Measurements from ENCODE around the gene XPR1. TPM values are rescaled to one million over a fixed set of nuclear protein-coding genes. Genes with fewer than 3 reads are reported as not detected.
A peak's percentile ranks its signal among the peaks of the same experiment; 100 is the strongest.

XPR1 gene
- total and polyA plus RNA-seq, 2 of the 8 experiments (the other 6 are each of a cell fraction or from before 2014, with no cell fraction given) = 28.6 to 43.9 TPM

- ChIA-PET CTCF (ENCODE audit: partially characterized antibody) (interaction anchor here (0.6 to 4.2 kb wide), 18 partner anchors 9 to 439 kb away, joined by 3 to 28 read pairs (median 4); no protein-coding TSS in a partner anchor), POLR2A (ENCODE audit: partially characterized antibody) (interaction anchor here (1.0 to 2.3 kb wide), 3 partner anchors 8 to 19 kb away, joined by 3 to 8 read pairs (median 4); no protein-coding TSS in a partner anchor)
- H3K14ac ChIP-seq (ENCODE audit: insufficient read length) = no peak overlapping the region
- no peak overlapping the region for H3K9ac ChIP-seq (replicated peaks in 1 of 4; ENCODE audit: extremely low read depth in 1 of 4, low read depth in 3 of 4, low read length in 3 of 4)
- no peak overlapping the region for H4K8ac ChIP-seq (ENCODE audit: extremely low read depth, insufficient read depth, low read length)
- H3K4ac ChIP-seq (replicated peaks; ENCODE audit: insufficient read length, low read depth, low read length) = no peak overlapping the region
- H2BK20ac ChIP-seq (ENCODE audit: low read length) = no peak overlapping the region
- no peak overlapping the region for H3K56ac ChIP-seq (replicated peaks; ENCODE audit: insufficient read length, low read depth, low read length)
- H2BK5ac ChIP-seq (ENCODE audit: low read depth, low read length) = no peak overlapping the region
- no peak overlapping the region for H3K4me2 ChIP-seq (ENCODE audit: insufficient read depth in 1 of 2, low read depth in 2 of 2, low read length in 2 of 2)
- FAIRE-seq (no peak), DNase-seq (ENCODE audit: low read depth in 1 of 2, low spot score in 2 of 2) (no peak)
- WGBS, 2 experiments (ENCODE audit: extremely low coverage in 1 of 2, insufficient coverage in 1 of 2, insufficient read length in 1 of 2, insufficient replicate concordance in 2 of 2, low coverage in 1 of 2, low lambda C conversion rate in 2 of 2, missing lambda C conversion rate in 1 of 2) = 85% methylated on average over 9 of the region's 10 CpGs; no CpG with 5 or more reads in 1 of the 2 experiments
- H3K9me3 ChIP-seq (ENCODE audit: insufficient read depth in 2 of 2, low read depth in 1 of 2, low read length in 1 of 2) = no peaks in the 10 kb centered on the region
- TF ChIP-seq SIN3A (conservative IDR thresholded peaks at IDR 0.05 in 1 of 2, IDR thresholded peaks at IDR 0.05 in 1 of 2; ENCODE audit: low read depth in 1 of 2, low read length in 2 of 2) (no peak), ATF2 (IDR thresholded peaks at IDR 0.05; ENCODE audit: low read length) (no peak), CHD2 (IDR thresholded peaks at IDR 0.05; ENCODE audit: low read length) (no peak), EZH2 (IDR thresholded peaks at IDR 0.05; ENCODE audit: low read depth, low read length, severe bottlenecking) (no peak), SRF (IDR thresholded peaks at IDR 0.05; ENCODE audit: low read depth, low read length) (no peak), SIX5 (IDR thresholded peaks at IDR 0.05; ENCODE audit: low read depth, low read length) (no peak), SP1 (IDR thresholded peaks at IDR 0.05; ENCODE audit: low read depth, low read length) (no peak), TAF1 (IDR thresholded peaks at IDR 0.05; ENCODE audit: low read depth, low read length) (no peak), RNF2 (IDR thresholded peaks at IDR 0.05; ENCODE audit: borderline replicate concordance, low read depth, low read length, missing control alignments, poor library complexity, severe bottlenecking) (no peak), POLR2A (IDR thresholded peaks at IDR 0.05; ENCODE audit: control extremely low read depth in 1 of 2, low read depth in 2 of 2, low read length in 2 of 2) (no peak), SIRT6 (IDR thresholded peaks at IDR 0.05; ENCODE audit: low read length) (no peak), BRCA1 (IDR thresholded peaks at IDR 0.05; ENCODE audit: low read depth, low read length) (no peak), RBBP5 (IDR thresholded peaks at IDR 0.05; ENCODE audit: borderline replicate concordance, low read depth, low read length) (no peak)
- 0 out of 2 replicates have a peak overlapping the region, but pooled peaks have one; percentile 17 for H2BK12ac ChIP-seq (ENCODE audit: low read depth, low read length)
- no peak overlapping the region for H2BK15ac ChIP-seq (ENCODE audit: low read length)
- H3K79me2 ChIP-seq (ENCODE audit: control insufficient read depth in 1 of 2, insufficient read depth in 2 of 2, low read length in 2 of 2) = no peaks in the 10 kb centered on the region
- H3K23me2 ChIP-seq (ENCODE audit: low read depth, low read length) = peaks cover 13% of the 10 kb centered on the region; the same call in 1 of the 2 replicates
- no peaks in the 10 kb centered on the region for H4K20me1 ChIP-seq (replicated peaks in 1 of 2; ENCODE audit: control insufficient read depth in 1 of 2, insufficient read depth in 2 of 2, low read length in 2 of 2)
- H3K36me3 ChIP-seq (ENCODE audit: control insufficient read depth in 2 of 4, insufficient read depth in 4 of 4, low read length in 3 of 4) = no peaks in the 10 kb centered on the region
- H3K27me3 ChIP-seq (replicated peaks in 1 of 4; ENCODE audit: control insufficient read depth in 3 of 4, extremely low read depth in 1 of 4, insufficient read depth in 3 of 4, low read length in 3 of 4) = peaks cover 0 to 1% (median 0%) of the 10 kb centered on the region in 4 experiments; a peak in 3 of 7 replicates
- H3K4me1 ChIP-seq (replicated peaks in 1 of 4; ENCODE audit: control insufficient read depth in 3 of 4, insufficient read depth in 4 of 4, low read length in 3 of 4) = peaks cover under 1 to 6% (median 3%) of the 10 kb centered on the region in 4 experiments
- H3K27ac ChIP-seq (ENCODE audit: low read depth, low read length) = no peak overlapping the region
- no peaks in the 10 kb centered on the region for H3K79me1 ChIP-seq (ENCODE audit: low read depth, low read length)
- no peak overlapping the region for H2BK120ac ChIP-seq (replicated peaks; ENCODE audit: low read depth, low read length)
- H3K4me3 ChIP-seq (ENCODE audit: extremely low read depth in 1 of 4, insufficient read depth in 2 of 4, low read depth in 3 of 4, low read length in 4 of 4) = no peak overlapping the region
- no peak overlapping the region; the same call in 1 of the 2 replicates for H2AK5ac ChIP-seq (ENCODE audit: low read depth, low read length)
- no peak overlapping the region for H3K23ac ChIP-seq (ENCODE audit: insufficient read length)
- no peak overlapping the region for H2AFZ ChIP-seq (ENCODE audit: low read length)
- no peak overlapping the region for H4K91ac ChIP-seq (replicated peaks; ENCODE audit: insufficient read length, low read length)
- H3K18ac ChIP-seq (ENCODE audit: extremely low read depth, low read length) = peak overlapping the region; percentile 19; the same call in 1 of the 2 replicates
- no peak overlapping the region for H4K5ac ChIP-seq (ENCODE audit: insufficient read length, low read depth, low read length)
Measured at GRCh38 chr1:180916771-180917170, 284.9 kb downstream of the XPR1 start.

All from H1 (cell line).